ENCODE measurements around the gene MFN2.

MFN2 gene

DNA sequence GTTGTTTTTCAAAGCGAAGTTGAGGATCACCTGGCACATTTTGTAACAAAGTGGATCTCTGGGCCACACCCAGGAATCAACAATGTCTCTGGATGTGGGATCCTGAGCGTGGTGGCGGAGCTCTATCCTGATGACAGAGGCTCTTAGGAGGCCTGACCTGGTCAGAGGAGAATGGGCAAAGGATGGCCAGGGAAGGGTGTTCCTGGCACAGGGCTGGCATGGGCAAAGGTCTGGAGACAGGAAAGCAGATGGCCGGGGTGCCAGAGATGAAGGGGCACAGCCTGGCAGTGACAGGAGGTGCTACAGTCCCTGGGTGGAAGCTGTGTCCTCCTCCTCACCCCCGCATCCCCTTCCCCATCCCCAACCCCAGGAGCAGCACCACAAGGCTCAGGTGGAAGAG, 20.0 kb upstream of the MFN2 start:
- in situ Hi-C loops (cut with HindIII; ENCODE audit: low sequenced_read_pairs): no loop called here

DNA sequence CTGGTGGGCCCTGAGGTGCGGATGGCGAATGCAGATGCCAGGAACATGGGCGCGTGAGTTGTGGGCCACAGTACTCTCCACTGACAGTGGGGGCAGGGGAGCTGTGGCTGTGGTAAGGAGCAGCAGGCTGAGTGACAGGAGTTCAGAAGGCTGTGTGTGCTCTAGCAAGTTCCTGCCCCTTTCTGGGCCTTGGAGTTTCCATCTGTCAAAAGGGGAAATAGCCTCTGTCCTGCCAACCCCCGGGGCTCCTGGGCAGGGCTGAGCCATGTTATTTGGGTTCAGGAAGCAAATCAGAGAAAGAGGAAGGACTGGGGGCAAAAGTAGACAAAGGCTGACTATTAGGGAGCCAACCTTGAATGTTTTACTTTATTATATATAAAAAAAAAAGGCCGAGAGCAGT, 19.5 kb upstream of the MFN2 start:
- in situ Hi-C loops (cut with HindIII; ENCODE audit: low sequenced_read_pairs): no loop called here

DNA sequence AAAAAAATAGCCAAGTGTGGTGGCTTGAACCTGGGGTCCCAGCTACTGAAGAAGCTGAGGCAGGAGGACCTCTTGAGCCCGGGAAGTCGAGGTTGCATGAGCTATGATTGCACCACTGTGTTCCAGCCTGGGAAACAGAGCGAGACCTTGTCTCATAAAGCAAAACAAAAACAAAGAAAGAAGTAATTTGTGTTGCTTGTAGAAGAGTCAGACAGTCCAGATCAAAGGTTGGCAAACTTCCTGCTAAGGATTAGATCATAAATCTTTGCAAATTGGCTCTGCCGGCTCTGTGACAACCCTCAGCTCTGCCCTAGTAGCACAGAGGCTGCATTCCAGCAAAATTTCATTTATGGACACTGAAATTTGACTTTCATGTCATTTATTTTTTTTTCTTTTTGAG, 19.0 kb upstream of the MFN2 start:
- in situ Hi-C loops (cut with HindIII; ENCODE audit: low sequenced_read_pairs): no loop called here

DNA sequence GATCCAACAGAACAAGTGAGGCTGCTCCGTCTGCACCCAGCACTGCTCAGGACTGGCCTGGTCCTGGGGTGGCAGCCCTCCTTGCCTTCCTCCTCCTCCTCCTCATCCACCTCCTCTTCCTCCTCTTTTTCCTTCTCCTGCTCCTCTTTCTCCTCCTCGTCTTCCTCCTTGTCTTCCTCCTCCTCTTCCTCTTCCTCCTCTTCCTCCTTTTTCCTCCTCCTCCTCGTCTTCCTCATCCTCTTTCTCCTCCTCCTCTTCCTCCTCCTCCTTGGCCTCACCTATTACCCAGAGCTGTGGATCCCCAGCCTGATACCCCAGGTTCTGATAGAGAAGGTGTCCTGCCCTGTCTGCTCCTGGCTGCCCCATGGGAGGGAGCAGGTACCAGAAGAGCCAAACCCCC, 16.6 kb upstream of the MFN2 start:
- in situ Hi-C loops (cut with HindIII; ENCODE audit: low sequenced_read_pairs): no loop called here

DNA sequence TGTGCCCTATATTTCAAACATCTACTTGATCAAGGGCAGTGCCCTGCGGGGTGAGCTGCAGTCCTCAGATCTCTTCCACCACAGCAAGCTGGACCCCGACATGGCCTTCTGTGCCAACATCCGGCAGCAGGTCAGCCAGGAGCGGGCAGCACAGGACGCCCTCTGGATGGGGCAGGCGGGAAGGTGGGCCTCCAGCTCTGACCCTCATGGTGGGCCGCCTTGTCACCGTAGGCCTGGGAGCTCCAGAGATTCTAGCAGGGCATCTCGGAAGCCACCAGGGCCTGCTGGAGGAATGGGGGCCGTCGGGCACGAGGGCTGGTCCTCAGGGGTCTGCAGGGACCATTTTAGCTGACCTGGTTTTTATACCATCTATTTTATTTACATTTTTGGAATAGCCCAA, 15.6 kb upstream of the MFN2 start:
- in situ Hi-C loops (cut with HindIII; ENCODE audit: low sequenced_read_pairs): no loop called here

DNA sequence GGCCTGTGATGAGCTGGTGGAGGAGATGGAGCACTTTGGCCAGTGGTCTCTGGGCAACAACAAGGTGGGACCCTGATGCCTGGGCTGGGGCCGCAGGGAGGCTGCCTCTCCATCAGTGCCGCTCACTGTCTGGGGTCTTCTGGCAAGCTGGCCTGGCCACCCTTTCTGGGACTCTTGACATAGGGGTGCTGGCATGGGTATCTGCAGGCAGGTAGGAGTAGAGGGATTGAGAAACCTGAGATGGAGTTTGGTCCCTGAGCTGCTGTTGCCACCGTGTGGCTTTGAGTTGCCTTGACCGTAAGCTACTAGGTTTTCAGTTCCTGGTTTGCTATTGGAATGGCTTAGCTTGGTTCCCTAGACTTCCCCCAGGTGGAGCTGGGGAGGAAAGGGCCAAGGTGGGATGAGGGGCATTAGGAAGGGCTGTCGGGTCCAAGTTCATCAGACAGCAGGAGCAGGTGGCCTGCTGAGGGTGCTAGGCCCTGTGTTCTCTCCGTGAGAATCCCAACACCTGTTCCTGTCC, 13.2 kb upstream of the MFN2 start:
- in situ Hi-C loops (cut with HindIII; ENCODE audit: low sequenced_read_pairs): no loop called here

DNA sequence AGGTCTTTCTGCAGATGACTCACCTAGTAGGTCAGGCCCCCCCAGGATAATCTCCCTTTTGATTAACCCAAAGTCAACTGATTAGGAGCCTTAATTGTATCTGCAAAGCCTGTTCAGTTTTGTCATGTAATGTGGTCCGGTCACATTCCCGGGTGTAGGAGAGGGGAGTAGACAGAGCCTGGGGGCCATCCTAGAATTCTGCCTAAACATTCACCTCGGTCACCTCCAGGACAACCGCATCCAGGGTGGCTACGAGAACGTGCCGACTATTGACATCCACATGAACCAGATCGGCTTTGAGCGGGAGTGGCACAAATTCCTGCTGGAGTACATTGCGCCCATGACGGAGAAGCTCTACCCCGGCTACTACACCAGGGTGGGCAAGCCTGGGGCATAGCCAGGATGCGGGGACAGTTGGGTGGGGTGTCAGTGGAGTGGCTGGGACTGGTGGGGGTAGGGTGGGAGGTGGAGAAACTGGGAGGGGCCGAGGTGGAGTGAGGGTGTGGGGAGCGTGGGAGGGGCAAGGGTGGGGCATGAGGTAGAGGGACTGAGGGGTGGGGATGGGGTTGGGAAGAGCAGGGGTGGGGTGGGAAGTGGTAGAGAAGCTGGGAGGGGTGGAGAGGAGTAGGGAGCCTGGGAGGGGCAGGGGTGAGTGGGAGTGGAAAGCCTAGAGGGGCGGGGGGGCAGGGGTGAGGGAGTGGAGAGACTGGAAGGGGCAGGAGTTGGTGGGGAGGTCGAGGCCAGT, 9.6 kb upstream of the MFN2 start:
- in situ Hi-C loops (cut with HindIII; ENCODE audit: low sequenced_read_pairs): no loop called here

DNA sequence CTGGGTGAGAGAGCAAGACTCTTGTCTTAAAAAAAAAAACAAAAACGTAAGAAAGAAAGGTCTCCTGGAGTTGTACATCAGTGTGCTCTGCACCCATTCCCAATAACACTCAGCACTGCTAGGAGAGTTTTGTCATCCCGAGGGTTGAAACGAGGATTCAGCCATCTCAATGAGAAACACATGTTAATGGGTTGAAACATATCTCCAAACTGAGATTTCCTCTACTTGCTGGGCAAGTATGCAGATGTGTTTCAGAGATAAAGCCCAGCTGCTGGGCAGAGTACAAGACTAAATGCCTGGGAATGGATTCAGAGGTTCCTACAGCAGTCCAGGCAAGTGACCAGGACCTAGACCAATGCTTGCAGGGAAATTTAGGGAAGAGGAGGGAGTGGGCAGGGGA, 2.6 kb upstream of the MFN2 start:
- in situ Hi-C loops (cut with HindIII; ENCODE audit: low sequenced_read_pairs): no loop called here

DNA sequence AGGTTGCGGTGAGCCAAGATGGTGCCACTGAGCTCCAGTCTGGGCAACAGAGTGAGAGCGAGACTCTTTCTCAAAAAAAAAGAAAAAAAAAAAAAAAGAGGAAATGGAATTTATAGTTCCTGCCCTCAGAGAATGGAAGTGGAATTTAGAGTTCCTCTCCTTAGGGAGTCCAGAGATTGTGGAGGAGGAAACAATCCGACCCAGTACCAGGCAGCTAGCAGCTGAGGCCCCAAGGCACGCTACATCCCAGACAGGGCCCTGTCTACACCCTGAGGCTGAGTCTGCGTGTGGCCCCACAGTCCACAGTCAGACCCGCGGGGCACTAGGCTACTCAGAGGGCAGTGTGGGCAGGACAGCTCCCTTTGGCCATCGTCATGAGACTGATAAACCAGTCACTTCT, 1.9 kb upstream of the MFN2 start:
- in situ Hi-C loops (cut with HindIII; ENCODE audit: low sequenced_read_pairs): no loop called here

DNA sequence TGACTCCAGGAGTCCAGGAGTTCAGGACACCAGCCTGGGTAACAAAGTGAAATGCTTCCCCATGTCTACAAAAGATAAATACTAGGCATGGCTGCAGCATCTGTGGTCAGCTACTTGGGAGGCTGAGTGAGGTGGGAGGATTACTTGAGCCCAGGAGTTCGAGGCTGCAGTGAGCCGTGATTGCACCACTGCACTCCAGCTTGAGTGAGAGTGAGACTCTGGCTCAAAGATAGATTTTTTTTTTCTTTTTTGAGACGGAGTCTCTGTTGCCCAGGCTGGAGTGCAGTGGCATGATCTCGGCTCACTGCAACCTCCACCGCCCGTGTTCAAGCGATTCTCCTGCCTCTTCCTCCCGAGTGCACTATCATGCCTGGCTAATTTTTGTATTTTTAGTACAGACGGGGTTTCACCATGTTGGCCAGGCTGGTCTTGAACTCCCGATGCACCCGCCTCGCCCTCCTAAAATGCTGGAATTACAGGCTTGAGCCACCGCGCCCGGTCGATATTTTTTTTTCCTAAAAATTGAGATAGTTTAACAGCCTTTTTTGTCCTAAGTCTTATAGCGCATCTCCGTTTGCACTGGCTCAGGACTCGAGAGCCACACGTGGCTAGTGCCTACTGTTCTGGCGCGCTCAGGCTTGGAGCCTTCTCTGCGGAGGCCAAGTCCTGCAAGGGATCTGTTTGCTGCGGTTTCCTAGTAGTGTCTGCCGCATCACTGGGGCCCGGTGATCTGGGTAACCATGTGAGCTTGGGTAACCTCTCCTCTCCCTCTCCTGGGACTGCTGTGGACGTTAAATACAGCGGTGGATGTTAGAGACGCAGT, 1.0 kb upstream of the MFN2 start:
- in situ Hi-C loops (cut with HindIII; ENCODE audit: low sequenced_read_pairs): no loop called here

DNA sequence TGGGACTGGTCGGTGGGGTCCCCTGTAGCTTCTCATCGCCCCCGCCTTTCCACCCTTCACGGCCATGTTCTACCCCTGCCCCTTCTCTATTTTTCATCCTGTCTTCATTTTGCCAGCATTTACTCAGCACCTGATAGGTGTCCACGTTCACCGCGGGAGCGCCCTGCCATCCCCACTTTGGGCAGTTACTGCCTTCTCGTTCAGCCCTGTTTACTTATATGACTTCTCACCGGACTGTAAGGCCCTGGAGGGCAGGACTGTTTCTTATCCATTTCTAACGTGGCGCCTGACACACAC, 380 bp downstream of the MFN2 start:
- in situ Hi-C loops (cut with HindIII; ENCODE audit: low sequenced_read_pairs): loop anchor here (5.0 kb wide), 1 partner anchor 42 kb away; no protein-coding TSS in a partner anchor

DNA sequence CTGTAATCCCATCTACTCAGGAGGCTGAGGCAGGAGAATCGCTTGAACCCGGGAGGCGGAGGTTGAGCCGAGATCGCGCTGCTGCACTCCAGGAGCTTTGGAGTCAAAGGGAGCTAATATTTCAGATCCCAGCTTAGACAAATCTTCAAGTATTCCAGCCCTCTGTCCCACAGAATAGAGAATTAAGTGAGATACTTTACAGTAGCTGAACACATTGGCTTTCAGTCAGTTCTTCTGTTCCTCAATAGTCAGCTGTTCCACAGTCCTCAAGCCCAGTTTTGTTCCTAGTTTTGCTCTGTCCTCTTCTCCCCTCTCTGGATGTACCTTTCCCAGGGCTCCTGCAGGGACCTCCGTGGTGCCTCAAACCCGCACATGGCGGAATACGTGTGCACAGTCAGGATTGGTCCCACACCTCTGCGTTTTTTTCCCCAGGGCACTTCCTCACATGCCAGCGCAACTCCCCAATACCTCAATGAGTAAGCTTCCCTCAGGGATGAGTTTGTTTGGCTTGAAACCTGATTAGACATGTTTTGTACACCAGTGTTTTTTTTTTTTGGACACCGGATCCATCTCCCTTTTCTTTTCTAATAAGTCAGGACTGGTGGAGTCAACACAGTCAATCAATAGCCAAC, 1.2 kb downstream of the MFN2 start:
- in situ Hi-C loops (cut with HindIII; ENCODE audit: low sequenced_read_pairs): loop anchor here (5.0 kb wide), 1 partner anchor 41 kb away; no protein-coding TSS in a partner anchor

DNA sequence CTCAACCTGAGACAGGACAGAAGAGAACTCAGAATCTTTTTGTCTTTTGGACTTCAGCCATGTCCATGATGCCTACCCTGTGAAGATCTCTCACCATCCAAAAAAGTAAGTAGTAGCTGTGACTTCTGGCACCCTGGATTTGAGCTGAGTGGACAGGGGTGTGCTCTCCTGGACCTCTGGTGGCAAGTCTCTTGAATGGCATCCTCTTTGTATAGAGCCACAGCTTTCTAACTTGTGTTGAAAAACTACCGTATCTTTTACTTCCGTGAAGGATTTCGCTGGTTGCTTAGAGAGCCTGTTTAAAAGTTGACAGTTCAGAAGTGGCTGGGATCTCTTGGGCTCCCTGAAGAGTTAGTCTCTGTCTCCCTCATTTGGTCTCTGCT, 1.8 kb downstream of the MFN2 start:
- in situ Hi-C loops (cut with HindIII; ENCODE audit: low sequenced_read_pairs): loop anchor here (5.0 kb wide), 1 partner anchor 40 kb away; no protein-coding TSS in a partner anchor

DNA sequence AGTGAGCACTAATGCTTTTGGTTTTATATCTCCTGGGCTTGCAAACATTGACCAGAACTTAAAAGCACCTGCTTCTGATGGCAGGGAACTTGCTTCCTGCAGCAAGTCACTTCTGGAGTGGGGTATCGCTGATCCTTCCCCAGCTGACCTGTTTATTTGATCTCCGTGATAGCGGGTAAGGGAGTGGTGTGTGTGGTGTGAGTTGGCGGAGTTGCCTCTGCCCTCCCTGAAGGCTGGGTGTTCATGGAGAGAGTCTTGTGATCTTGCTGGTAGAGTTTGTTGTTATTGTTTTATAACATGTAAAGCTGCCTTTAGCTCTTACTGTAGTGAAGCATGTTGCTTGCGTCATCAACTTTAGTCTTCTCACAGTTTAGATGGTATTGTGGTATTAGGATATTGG, 3.9 kb downstream of the MFN2 start:
- in situ Hi-C loops (cut with HindIII; ENCODE audit: low sequenced_read_pairs): loop anchor here (5.0 kb wide), 1 partner anchor 38 kb away; no protein-coding TSS in a partner anchor

DNA sequence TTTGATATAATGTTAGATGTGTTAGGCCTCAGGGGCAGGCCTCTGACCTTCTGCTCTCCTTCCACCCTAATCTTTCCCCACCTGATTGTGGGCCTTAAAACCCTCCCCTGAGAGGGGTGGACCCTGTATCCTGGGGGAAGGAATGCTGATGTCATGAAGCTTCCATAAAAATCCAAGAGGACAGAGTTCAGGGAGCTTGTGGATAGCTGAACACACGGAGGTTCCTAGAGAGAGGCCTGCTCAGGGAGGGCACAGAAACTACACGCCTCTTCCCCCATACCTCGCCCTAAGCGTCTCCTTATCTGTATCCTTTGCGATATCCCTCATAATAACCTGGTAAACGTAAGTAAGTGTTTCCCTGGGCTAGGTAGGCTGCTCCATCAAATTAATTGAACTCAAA, 4.3 kb downstream of the MFN2 start:
- in situ Hi-C loops (cut with HindIII; ENCODE audit: low sequenced_read_pairs): loop anchor here (5.0 kb wide), 1 partner anchor 38 kb away; no protein-coding TSS in a partner anchor

DNA sequence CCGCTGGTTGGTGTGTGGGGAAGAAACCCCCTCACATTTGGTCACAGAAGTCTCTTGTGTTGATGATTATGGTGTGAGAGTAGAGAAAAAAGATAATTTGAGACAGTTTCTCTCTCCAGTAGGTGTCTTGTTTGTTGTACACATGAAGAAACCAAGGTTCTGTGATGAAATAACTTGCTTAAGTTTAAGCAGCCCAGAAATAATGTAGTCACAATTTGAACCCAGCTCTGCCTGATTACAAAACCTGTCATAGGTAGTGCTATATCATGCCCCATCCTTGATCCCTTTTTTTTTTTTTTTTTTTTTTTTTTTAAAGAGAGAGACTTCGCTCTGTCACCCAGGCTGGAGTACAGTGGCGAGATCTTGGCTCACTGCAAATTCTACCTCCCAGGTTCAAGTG, 4.9 kb downstream of the MFN2 start:
- in situ Hi-C loops (cut with HindIII; ENCODE audit: low sequenced_read_pairs): no loop called here

DNA sequence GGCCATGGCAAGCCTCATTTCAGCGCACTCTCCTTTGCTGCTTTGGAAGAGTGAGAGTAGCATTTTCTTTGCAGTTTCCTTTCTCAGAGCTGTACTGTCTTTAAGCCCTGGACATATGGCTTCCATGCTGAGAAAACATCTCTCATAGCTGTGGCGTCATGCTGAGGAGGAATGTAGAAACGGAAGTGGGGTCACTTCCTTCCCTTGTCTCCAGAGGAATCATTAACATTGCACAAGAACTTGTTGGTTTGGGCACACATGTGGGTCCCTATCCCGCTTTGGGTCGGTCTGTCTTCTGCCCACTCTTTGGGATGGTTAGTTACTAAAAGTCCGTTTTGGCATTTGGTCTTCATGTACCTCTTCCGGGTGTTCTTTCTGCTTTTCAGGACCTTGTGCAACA, 5.6 kb downstream of the MFN2 start:
- in situ Hi-C loops (cut with HindIII; ENCODE audit: low sequenced_read_pairs): no loop called here

DNA sequence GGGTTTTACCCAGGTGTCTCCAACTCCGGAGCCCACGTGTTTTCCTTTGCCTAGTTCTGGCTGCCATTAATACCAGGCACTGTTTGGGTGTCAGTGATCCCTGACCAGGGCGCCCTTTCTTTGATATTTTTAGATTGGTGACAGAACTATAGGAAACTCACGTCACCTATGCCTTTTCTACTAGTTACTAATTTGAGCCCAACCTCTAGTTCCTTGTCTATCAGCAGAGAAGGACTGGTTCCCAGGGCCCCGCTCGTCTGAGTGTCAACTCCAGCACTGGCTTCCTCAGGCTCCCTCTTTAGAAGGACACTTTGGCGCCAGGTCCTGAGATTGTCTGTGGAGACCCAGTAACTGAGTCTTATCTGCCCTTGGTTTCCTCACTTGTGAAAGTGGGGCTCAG, 9.4 kb downstream of the MFN2 start:
- in situ Hi-C loops (cut with HindIII; ENCODE audit: low sequenced_read_pairs): no loop called here

DNA sequence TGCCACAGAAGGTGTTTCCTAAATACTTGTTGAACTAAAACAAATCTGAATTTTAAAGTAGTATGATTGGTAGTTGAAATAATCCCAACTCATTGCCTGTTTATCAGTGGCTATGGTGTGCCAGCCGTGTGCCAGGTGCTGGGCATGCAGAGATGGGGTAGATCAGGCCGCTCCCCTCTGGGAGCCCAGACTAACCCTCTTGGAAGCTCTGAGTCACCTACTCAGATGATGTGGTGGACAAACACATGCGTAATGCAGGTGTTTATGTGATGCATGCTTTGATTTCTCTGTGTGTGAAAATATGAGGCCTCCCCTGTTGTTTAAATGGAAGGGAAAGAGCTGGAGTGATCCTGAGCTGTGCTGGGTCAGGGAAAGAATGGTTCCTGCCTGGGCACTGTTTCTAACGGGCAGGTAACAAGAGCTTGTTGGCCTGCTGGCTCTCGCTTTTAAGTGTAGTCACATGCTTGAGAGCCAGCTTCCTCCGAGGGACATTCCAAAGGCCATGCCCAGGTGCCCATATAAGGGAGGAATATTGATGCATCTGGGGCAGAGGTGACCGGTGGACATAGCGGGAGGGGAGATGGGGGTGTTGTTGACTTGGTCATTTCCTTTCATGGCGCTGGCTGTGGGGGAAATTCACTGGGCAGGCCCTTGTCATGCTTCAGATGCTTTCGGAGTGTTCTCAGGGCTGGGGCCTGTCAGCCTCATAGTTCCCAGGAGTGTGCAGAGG, 10.2 kb downstream of the MFN2 start:
- in situ Hi-C loops (cut with HindIII; ENCODE audit: low sequenced_read_pairs): no loop called here

DNA sequence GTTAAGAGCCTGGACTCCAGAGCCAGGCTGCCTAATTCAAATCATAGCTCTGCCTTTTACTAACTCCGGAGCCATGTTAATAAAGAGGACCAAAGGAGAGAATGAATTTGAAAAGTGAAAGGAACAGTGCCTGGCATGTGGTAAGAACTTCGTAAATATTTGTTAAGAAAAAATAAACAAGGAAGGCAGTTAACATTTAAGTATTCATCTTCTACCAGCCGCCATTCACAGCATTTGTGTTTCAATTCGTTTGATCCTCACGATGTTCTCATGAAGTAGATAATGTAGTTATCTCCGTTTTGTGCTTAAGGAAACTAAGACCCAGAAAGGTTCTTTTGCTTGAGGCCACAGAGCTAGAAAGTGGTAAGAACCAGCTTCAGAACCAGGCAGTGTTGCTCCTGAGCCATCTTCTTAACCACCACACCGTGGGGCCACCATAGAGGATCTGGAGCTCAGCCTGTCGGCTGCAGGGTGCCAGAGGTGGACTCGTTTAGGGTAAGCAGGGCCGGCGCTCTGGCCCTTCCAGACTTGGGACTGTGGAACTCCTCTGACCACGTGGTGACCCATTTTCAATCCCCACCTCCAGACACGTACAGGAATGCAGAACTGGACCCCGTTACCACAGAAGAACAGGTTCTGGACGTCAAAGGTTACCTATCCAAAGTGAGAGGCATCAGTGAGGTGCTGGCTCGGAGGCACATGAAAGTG, 11.9 kb downstream of the MFN2 start:
- in situ Hi-C loops (cut with HindIII; ENCODE audit: low sequenced_read_pairs): no loop called here

Measured in endothelial cell of hepatic sinusoid (primary cell).